ENCODE results near the gene BMP3. TPM values are rescaled to one million over a fixed set of nuclear protein-coding genes. Genes with fewer than 3 reads are reported as not detected.
A peak's percentile ranks its signal among the peaks of the same experiment; 100 is the strongest.

Gene BMP3
- total RNA-seq, 3 donors from 2014 or later, result 0.98 to 25.3 (median 2.6) TPM

DNA sequence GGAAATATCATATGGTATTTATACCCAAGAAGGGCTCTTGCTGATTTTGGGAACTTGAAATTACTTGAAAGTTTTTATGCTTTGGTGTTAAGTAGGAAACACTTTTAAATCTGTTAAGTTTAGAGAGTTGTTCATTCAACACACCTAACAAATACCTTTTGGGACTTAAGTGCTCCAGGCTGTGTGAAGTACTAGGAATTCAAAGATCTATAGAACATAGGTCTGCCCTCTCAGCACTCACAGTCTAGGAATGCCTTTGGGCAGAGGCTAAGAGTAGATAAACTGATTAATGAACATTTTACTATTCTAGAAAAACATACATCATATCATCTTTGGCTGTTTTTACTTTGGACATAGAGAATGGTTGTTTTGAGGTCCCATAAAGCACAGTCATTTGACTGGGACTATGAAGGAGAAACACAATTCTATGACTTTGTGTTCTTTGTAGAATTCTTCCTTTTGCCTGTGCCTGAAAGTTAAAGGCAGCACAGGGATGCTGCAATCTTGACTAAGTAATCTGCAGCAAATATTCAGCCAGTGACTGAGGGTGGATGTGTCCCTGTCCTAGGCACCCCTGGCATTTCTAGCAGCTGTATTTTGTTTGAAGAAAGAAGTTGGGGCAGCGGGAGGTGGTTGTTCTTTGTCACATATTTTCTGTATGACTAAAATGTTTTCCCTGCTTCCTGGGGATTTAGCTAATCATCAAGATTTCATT, 8.3 kb downstream of the BMP3 start:
- Histone ChIP-seq H3K36me3 (no peaks in the 10 kb centered on the region), H3K9me3 (no peaks in the 10 kb centered on the region), H3K4me3 (no peak overlapping the region), H3K4me1 (no peaks in the 10 kb centered on the region), H3K27me3 (peaks cover 0 to 2% of the 10 kb centered on the region in 2 donors), H3K27ac (no peak overlapping the region)
- DNase-seq (ENCODE audit: low spot score in 2 of 2), result no peak
- no peak for TF ChIP-seq POLR2AphosphoS5 (IDR thresholded peaks at IDR 0.05)
- TF ChIP-seq, protein P1, sequence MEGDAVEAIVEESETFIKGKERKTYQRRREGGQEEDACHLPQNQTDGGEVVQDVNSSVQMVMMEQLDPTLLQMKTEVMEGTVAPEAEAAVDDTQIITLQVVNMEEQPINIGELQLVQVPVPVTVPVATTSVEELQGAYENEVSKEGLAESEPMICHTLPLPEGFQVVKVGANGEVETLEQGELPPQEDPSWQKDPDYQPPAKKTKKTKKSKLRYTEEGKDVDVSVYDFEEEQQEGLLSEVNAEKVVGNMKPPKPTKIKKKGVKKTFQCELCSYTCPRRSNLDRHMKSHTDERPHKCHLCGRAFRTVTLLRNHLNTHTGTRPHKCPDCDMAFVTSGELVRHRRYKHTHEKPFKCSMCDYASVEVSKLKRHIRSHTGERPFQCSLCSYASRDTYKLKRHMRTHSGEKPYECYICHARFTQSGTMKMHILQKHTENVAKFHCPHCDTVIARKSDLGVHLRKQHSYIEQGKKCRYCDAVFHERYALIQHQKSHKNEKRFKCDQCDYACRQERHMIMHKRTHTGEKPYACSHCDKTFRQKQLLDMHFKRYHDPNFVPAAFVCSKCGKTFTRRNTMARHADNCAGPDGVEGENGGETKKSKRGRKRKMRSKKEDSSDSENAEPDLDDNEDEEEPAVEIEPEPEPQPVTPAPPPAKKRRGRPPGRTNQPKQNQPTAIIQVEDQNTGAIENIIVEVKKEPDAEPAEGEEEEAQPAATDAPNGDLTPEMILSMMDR (IDR thresholded peaks at IDR 0.05), result no peak
- no peak for TF ChIP-seq POLR2A (IDR thresholded peaks at IDR 0.05)
- intact Hi-C loops (cut with DNase I; ENCODE audit: low total_unique reads), result no loop called here

DNA sequence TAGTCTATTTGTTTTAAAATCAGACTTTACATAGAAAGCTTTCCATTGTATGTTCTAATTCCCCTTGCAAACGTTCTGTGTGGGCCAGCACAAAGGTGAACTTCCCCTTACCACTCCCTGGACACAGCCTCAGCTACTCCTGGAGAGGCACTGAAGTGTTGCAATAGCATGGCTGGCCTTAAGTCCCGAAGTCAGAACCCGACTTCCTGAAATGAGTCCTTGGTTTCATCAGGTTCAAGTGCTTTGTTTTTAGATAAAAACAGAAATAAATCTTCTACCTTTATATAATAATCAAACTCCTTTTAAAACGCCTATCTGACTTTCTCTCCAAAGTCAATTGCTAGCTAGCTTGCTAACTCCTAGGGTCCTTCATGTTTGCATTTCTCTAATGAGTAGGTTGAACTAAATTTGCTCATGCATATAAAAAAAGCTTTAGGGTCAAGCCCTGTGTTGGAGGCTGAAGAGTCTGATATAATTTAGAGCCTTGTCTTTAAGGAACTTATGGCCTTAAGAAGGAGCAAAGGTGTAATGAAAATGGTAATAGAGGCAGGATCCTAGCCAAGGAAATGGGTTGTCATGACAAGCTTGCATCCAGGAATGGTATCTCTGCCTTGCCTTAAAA, 9.0 kb downstream of the BMP3 start:
- Histone ChIP-seq H3K4me3 (no peak overlapping the region), H3K9me3 (no peaks in the 10 kb centered on the region), H3K36me3 (no peaks in the 10 kb centered on the region), H3K27ac (no peak overlapping the region), H3K27me3 (no peaks in the 10 kb centered on the region), H3K4me1 (no peaks in the 10 kb centered on the region)
- no peak for DNase-seq (ENCODE audit: low spot score in 2 of 2)
- intact Hi-C loops (cut with DNase I; ENCODE audit: low total_unique reads), result no loop called here
- TF ChIP-seq POLR2A (IDR thresholded peaks at IDR 0.05) (no peak), POLR2AphosphoS5 (IDR thresholded peaks at IDR 0.05) (no peak)
- TF ChIP-seq, protein P1 (IDR thresholded peaks at IDR 0.05), result no peak

- TF ChIP-seq, protein P1 (IDR thresholded peaks at IDR 0.05), result peak in 2 of 3 donors; percentile 33 to 53
- TF ChIP-seq POLR2AphosphoS5 (IDR thresholded peaks at IDR 0.05), result no peak
- no peak overlapping the region for H3K4me3 ChIP-seq
- H3K4me1 ChIP-seq, result no peaks in the 10 kb centered on the region
- no peaks in the 10 kb centered on the region for H3K27me3 ChIP-seq
- DNase-seq (ENCODE audit: low spot score in 2 of 2), result no peak
- H3K36me3 ChIP-seq, result no peaks in the 10 kb centered on the region
- H3K9me3 ChIP-seq, result no peaks in the 10 kb centered on the region
- intact Hi-C loops (cut with DNase I; ENCODE audit: low total_unique reads), result no loop called here
- H3K27ac ChIP-seq, result no peak overlapping the region
Observed at GRCh38 chr4:81040012-81040659, 9.6 kb downstream of the BMP3 start.

DNA sequence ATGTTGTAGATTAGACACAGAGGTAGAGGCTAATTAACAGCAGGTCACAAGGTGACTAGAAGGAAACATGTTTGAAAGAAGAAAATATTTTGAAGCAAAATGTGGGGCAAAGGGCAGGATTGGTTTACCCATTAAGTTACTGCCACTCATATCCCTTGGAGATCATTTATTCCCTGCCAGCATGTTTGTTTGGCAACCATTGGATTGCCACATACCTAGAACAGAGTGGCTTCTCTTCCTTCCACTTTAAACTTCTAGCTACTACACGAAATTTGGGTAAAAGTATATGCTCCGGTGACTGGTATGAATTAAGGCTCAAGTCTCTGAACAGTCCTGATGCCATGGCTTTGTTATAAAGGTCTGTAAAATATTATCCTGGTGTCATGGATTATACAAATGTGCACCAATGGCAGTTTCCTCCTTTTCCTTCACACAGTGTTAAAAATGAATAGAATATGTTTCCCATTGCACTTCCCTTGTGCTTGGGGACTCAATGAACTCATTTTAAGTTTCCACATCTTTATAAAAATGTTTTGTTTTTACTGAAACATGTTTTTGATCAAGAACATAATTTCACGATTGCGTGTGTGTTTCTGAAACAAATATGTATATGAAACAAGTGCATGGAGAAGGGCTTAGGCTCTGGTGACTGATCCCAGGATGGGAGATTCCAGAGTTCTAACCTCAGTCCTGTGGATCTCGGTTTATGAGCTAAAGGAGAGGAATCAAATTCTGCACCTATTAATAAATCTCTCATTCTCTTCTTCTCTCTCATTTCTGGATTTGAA, 12.3 kb downstream of the BMP3 start:
- no peak overlapping the region for H3K27ac ChIP-seq
- intact Hi-C loops (cut with DNase I; ENCODE audit: low total_unique reads), result no loop called here
- no peaks in the 10 kb centered on the region for H3K36me3 ChIP-seq
- no peaks in the 10 kb centered on the region for H3K27me3 ChIP-seq
- H3K4me1 ChIP-seq, result no peaks in the 10 kb centered on the region
- DNase-seq (ENCODE audit: low spot score in 2 of 2), result no peak
- no peak overlapping the region for H3K4me3 ChIP-seq
- TF ChIP-seq POLR2AphosphoS5 (IDR thresholded peaks at IDR 0.05) (no peak), POLR2A (IDR thresholded peaks at IDR 0.05) (no peak)
- TF ChIP-seq, protein P1 (IDR thresholded peaks at IDR 0.05), result no peak
- H3K9me3 ChIP-seq, result no peaks in the 10 kb centered on the region

Measured in breast epithelium (tissue), 4 donors.